ENCODE data around the gene CCDC91. TPM values are rescaled to one million over a fixed set of nuclear protein-coding genes. Genes with fewer than 3 reads are reported as not detected.

CCDC91 gene
- total RNA-seq, 1 experiment from 2014 or later: 15.7 TPM

DNA sequence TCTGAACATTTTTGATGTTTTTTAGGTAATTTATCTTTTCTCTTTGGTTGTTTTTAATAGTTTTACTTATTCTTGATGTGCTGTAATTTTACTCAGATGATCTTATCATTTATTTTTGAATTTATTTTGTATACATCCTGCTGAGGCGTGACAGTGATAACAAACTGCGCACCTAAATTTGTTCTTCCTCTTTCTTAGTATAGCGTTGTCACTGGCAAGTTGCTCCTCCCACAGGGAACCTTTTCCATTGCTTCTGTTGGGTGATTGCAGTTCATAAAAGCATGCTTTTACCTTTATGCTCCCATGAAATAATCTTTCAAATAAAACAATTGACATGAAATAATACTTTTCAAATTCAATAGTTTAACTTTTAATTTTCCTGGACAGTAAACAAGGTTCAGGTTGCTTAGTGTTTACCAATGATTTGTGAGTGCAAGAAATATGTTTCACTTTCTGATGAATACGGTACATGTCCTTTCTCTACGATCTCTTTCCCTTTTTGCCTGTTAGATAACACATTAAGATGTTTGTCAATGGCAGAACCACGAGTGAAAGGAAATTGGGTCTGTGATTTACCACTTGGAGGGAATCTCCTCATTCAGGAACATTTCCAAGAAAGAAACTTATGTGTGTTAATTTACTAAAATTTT is 223.3 kb downstream of the CCDC91 start:
- Mint-ChIP-seq H3K4me3 (no peak overlapping the region), H3K9me3 (peaks cover 10% of the 10 kb centered on the region), H3K4me1 (peaks cover 28% of the 10 kb centered on the region), H3K27me3 (ENCODE audit: low read depth) (no peaks in the 10 kb centered on the region), H3K36me3 (peaks cover 10% of the 10 kb centered on the region), H3K27ac (no peak overlapping the region)
- POLR2A ChIA-PET: no interaction called here
- CTCF ChIA-PET: no interaction called here
- no peak for DNase-seq (ENCODE audit: low spot score)
- no peak for ATAC-seq
- no peak for TF ChIP-seq OVOL2 (CRISPR knock-in tag; IDR thresholded peaks at IDR 0.05; ENCODE audit: borderline replicate concordance)
- TF ChIP-seq SP1 (CRISPR knock-in tag; conservative IDR thresholded peaks at IDR 0.05): no peak
- TF ChIP-seq SOX15 (CRISPR knock-in tag; IDR thresholded peaks at IDR 0.05): no peak
- TF ChIP-seq, protein P1, sequence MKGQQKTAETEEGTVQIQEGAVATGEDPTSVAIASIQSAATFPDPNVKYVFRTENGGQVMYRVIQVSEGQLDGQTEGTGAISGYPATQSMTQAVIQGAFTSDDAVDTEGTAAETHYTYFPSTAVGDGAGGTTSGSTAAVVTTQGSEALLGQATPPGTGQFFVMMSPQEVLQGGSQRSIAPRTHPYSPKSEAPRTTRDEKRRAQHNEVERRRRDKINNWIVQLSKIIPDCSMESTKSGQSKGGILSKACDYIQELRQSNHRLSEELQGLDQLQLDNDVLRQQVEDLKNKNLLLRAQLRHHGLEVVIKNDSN (CRISPR knock-in tag; IDR thresholded peaks at IDR 0.05): no peak
- TF ChIP-seq TEAD4 (CRISPR knock-in tag; IDR thresholded peaks at IDR 0.05): no peak
- TF ChIP-seq, protein P2, sequence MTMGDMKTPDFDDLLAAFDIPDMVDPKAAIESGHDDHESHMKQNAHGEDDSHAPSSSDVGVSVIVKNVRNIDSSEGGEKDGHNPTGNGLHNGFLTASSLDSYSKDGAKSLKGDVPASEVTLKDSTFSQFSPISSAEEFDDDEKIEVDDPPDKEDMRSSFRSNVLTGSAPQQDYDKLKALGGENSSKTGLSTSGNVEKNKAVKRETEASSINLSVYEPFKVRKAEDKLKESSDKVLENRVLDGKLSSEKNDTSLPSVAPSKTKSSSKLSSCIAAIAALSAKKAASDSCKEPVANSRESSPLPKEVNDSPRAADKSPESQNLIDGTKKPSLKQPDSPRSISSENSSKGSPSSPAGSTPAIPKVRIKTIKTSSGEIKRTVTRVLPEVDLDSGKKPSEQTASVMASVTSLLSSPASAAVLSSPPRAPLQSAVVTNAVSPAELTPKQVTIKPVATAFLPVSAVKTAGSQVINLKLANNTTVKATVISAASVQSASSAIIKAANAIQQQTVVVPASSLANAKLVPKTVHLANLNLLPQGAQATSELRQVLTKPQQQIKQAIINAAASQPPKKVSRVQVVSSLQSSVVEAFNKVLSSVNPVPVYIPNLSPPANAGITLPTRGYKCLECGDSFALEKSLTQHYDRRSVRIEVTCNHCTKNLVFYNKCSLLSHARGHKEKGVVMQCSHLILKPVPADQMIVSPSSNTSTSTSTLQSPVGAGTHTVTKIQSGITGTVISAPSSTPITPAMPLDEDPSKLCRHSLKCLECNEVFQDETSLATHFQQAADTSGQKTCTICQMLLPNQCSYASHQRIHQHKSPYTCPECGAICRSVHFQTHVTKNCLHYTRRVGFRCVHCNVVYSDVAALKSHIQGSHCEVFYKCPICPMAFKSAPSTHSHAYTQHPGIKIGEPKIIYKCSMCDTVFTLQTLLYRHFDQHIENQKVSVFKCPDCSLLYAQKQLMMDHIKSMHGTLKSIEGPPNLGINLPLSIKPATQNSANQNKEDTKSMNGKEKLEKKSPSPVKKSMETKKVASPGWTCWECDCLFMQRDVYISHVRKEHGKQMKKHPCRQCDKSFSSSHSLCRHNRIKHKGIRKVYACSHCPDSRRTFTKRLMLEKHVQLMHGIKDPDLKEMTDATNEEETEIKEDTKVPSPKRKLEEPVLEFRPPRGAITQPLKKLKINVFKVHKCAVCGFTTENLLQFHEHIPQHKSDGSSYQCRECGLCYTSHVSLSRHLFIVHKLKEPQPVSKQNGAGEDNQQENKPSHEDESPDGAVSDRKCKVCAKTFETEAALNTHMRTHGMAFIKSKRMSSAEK (CRISPR knock-in tag; IDR thresholded peaks at IDR 0.05; ENCODE audit: borderline replicate concordance): no peak
- no peak for TF ChIP-seq ZNF416 (CRISPR knock-in tag; IDR thresholded peaks at IDR 0.05)
- no peak for TF ChIP-seq HMGA2 (CRISPR knock-in tag; IDR thresholded peaks at IDR 0.05)
- TF ChIP-seq CREM (CRISPR knock-in tag; IDR thresholded peaks at IDR 0.05): no peak
- no peak for TF ChIP-seq RORB (CRISPR knock-in tag; IDR thresholded peaks at IDR 0.05)
- TF ChIP-seq, protein P3, sequence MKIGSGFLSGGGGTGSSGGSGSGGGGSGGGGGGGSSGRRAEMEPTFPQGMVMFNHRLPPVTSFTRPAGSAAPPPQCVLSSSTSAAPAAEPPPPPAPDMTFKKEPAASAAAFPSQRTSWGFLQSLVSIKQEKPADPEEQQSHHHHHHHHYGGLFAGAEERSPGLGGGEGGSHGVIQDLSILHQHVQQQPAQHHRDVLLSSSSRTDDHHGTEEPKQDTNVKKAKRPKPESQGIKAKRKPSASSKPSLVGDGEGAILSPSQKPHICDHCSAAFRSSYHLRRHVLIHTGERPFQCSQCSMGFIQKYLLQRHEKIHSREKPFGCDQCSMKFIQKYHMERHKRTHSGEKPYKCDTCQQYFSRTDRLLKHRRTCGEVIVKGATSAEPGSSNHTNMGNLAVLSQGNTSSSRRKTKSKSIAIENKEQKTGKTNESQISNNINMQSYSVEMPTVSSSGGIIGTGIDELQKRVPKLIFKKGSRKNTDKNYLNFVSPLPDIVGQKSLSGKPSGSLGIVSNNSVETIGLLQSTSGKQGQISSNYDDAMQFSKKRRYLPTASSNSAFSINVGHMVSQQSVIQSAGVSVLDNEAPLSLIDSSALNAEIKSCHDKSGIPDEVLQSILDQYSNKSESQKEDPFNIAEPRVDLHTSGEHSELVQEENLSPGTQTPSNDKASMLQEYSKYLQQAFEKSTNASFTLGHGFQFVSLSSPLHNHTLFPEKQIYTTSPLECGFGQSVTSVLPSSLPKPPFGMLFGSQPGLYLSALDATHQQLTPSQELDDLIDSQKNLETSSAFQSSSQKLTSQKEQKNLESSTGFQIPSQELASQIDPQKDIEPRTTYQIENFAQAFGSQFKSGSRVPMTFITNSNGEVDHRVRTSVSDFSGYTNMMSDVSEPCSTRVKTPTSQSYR (CRISPR knock-in tag; IDR thresholded peaks at IDR 0.05): no peak
- TF ChIP-seq, protein P4, sequence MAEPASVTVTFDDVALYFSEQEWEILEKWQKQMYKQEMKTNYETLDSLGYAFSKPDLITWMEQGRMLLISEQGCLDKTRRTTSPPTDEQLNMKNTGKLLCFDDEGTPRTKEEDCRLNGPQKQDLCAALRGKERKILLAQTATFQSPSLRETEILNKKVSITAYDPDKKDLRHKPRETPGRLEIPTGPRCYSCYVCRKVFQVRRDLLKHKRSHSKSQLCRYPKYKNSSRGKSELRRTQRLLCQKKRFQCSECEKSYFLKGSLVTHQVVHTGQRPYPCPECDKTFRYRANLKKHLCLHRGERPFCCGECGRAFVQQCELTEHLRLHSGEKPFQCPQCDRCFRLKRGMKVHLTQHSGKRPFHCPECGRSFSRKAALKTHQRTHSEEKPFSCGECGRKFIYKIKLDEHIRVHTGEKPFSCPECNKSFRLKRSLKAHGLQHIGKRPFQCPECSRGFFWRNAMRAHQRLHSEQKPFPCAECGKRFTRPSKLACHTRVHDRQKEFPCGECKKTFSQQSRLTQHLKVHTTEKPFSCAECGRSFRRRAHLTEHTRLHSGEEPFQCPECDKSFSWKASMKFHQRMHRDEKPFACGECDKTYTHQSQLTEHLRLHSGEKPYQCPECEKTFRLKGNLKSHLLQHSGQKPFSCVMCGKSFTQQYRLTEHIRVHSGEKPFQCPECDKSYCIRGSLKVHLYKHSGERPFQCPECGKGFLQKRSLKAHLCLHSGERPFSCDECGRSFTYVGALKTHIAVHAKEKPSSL (CRISPR knock-in tag; conservative IDR thresholded peaks at IDR 0.05): no peak
- no peak for TF ChIP-seq CBFB (CRISPR knock-in tag; IDR thresholded peaks at IDR 0.05; ENCODE audit: low read depth)
- TF ChIP-seq, protein P5, sequence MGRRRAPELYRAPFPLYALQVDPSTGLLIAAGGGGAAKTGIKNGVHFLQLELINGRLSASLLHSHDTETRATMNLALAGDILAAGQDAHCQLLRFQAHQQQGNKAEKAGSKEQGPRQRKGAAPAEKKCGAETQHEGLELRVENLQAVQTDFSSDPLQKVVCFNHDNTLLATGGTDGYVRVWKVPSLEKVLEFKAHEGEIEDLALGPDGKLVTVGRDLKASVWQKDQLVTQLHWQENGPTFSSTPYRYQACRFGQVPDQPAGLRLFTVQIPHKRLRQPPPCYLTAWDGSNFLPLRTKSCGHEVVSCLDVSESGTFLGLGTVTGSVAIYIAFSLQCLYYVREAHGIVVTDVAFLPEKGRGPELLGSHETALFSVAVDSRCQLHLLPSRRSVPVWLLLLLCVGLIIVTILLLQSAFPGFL (CRISPR knock-in tag; IDR thresholded peaks at IDR 0.05; ENCODE audit: borderline replicate concordance): no peak
- TF ChIP-seq ZNF671 (CRISPR knock-in tag; IDR thresholded peaks at IDR 0.05): no peak
